Measurements from ENCODE around the gene ASH1L. TPM values are rescaled to one million over a fixed set of nuclear protein-coding genes. Genes with fewer than 3 reads are reported as not detected.
A peak's percentile ranks its signal among the peaks of the same experiment; 100 is the strongest.

Gene ASH1L
- total and polyA plus RNA-seq, 9 of the 15 experiments (the other 6 are each of a cell fraction or from before 2014, with no cell fraction given), result 2.0 to 23.3 (median 14.6) TPM

DNA sequence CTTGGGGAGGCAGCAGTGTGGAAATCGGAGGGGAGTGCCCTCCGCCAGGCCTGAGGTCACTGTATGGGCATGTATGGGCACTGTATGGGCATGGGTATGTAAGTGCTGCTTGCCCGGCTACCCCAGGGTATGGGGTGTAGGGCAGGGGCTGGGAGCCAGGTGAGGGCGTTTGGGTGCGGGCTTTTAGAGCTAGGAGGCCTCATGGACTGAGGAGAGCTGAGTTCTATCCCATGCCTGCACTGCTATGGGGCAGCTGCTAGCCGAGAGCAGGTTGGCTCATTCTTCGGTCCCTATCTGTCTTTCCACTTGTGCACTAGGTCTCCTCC lies 266.7 kb downstream of the ASH1L start (continued):
- TF ChIP-seq, protein P1, sequence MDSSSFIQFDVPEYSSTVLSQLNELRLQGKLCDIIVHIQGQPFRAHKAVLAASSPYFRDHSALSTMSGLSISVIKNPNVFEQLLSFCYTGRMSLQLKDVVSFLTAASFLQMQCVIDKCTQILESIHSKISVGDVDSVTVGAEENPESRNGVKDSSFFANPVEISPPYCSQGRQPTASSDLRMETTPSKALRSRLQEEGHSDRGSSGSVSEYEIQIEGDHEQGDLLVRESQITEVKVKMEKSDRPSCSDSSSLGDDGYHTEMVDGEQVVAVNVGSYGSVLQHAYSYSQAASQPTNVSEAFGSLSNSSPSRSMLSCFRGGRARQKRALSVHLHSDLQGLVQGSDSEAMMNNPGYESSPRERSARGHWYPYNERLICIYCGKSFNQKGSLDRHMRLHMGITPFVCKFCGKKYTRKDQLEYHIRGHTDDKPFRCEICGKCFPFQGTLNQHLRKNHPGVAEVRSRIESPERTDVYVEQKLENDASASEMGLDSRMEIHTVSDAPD (CRISPR knock-in tag; IDR thresholded peaks at IDR 0.05), result no peak
- no peak for TF ChIP-seq RBM39 (optimal IDR thresholded peaks at IDR 0.05; ENCODE audit: low read depth, low read length)

DNA sequence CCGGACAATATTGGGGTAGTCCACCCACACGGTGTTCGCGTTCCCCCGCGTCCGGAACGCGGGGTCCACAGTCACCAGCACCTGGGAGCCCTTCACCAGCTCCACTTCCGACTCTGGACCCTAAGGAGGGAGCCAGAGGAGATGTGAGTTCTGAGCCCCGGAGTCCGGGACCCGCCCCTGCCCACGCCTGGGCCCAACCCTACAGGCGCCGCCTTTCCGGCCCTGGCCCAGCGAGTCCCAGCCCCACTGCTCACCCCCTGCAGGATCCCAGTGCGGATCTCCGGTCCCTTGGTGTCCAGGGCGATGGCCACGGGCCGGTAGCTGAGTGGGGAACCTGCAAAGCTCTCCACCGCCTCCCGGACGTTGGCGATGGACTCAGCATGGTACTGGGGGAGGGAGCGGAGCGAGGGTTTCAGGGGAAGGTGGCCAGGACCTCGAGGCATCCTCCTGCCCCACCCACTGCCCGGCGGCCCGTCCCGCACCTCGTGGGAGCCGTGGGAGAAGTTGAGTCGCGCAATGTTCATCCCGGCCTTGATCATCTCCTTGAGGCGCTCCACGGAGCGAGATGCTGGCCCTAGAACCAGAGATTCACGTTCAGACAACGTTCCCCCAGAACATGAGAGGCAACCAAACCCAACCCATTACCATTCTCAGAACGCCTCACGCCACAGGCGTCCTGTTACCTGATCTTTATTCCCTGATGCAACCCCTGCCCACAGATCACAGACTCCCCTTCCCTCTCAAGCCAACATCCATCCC lies 267.2 kb downstream of the ASH1L start:
- Histone ChIP-seq H3K27me3 (ENCODE audit: control insufficient read depth in 2 of 2, insufficient read depth in 2 of 2, low read length in 2 of 2) (no peaks in the 10 kb centered on the region), H3K9me1 (ENCODE audit: control insufficient read depth, insufficient read depth, low read length) (no peaks in the 10 kb centered on the region), H3K4me3 (no peak overlapping the region), H2AFZ (ENCODE audit: low read depth, low read length) (no peak overlapping the region), H3K9me3 (replicated peaks; ENCODE audit: control insufficient read depth, insufficient read depth, low read depth, low read length) (no peaks in the 10 kb centered on the region), H3K79me2 (ENCODE audit: control insufficient read depth, insufficient read depth, low read length) (peaks cover 24% of the 10 kb centered on the region), H3K27ac (ENCODE audit: extremely low read depth, low read depth, low read length) (no peak overlapping the region), H3K4me2 (ENCODE audit: insufficient read depth, low read length) (no peak overlapping the region), H3K4me1 (replicated peaks in 1 of 2; ENCODE audit: control insufficient read depth in 2 of 2, insufficient read depth in 2 of 2, low read length in 2 of 2) (peaks cover 8 to 39% of the 10 kb centered on the region in 2 experiments; a peak in 4 of 5 replicates), H3K9ac (ENCODE audit: insufficient read depth in 1 of 2, low read depth in 2 of 2, low read length in 2 of 2) (no peak overlapping the region), H3K36me3 (ENCODE audit: control insufficient read depth, insufficient read depth, low read length) (peaks cover 53% of the 10 kb centered on the region), H4K20me1 (replicated peaks; ENCODE audit: control insufficient read depth, insufficient read depth, low read length) (no peaks in the 10 kb centered on the region)
- 92% methylated on average over 32 of the region's 47 CpGs for whole genome bisulfite sequencing (ENCODE audit: insufficient coverage, low coverage, missing lambda C conversion rate)
- ChIA-PET CTCF (ENCODE audit: low intra/inter-chr PET ratio) (no interaction called here), POLR2A (interaction anchor here (0.9 to 1.8 kb wide), 2 partner anchors 13 to 17 kb away, joined by 3 to 8 read pairs; partner anchors contain the start of gene FDPS)
- in situ Hi-C loops (cut with MboI) (no loop called here), intact Hi-C loops (cut with micrococcal nuclease) (no loop called here)
- no TSS peak for BruUV-seq (replicated peaks)
- TF ChIP-seq SP1 (CRISPR knock-in tag; IDR thresholded peaks at IDR 0.05) (no peak), CBX8 (IDR thresholded peaks at IDR 0.05; ENCODE audit: borderline replicate concordance, extremely low read depth, low read depth, low read length, poor library complexity, severe bottlenecking) (no peak), POLR2G (IDR thresholded peaks at IDR 0.05; ENCODE audit: low read depth, low read length) (peak; percentile 6; the same call in 1 of the 2 replicates)
- TF ChIP-seq, protein P2, sequence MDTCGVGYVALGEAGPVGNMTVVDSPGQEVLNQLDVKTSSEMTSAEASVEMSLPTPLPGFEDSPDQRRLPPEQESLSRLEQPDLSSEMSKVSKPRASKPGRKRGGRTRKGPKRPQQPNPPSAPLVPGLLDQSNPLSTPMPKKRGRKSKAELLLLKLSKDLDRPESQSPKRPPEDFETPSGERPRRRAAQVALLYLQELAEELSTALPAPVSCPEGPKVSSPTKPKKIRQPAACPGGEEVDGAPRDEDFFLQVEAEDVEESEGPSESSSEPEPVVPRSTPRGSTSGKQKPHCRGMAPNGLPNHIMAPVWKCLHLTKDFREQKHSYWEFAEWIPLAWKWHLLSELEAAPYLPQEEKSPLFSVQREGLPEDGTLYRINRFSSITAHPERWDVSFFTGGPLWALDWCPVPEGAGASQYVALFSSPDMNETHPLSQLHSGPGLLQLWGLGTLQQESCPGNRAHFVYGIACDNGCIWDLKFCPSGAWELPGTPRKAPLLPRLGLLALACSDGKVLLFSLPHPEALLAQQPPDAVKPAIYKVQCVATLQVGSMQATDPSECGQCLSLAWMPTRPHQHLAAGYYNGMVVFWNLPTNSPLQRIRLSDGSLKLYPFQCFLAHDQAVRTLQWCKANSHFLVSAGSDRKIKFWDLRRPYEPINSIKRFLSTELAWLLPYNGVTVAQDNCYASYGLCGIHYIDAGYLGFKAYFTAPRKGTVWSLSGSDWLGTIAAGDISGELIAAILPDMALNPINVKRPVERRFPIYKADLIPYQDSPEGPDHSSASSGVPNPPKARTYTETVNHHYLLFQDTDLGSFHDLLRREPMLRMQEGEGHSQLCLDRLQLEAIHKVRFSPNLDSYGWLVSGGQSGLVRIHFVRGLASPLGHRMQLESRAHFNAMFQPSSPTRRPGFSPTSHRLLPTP (IDR thresholded peaks at IDR 0.05; ENCODE audit: borderline replicate concordance, extremely low read depth, insufficient read length), result no peak
- TF ChIP-seq, protein P3, sequence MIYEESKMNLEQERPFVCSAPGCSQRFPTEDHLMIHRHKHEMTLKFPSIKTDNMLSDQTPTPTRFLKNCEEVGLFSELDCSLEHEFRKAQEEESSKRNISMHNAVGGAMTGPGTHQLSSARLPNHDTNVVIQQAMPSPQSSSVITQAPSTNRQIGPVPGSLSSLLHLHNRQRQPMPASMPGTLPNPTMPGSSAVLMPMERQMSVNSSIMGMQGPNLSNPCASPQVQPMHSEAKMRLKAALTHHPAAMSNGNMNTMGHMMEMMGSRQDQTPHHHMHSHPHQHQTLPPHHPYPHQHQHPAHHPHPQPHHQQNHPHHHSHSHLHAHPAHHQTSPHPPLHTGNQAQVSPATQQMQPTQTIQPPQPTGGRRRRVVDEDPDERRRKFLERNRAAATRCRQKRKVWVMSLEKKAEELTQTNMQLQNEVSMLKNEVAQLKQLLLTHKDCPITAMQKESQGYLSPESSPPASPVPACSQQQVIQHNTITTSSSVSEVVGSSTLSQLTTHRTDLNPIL (CRISPR knock-in tag; IDR thresholded peaks at IDR 0.05), result no peak
- DNase-seq (ENCODE audit: extremely low read depth in 1 of 4, low spot score in 3 of 4) (no peak), ATAC-seq (no peak), FAIRE-seq (no peak)
